Measurements from ENCODE around the gene KIR2DL1.
"Not testable (repeated sequence)": the region's sequence is repeated elsewhere in the genome, so short reads cannot be mapped to it uniquely, and the experiment has no call there.

DNA sequence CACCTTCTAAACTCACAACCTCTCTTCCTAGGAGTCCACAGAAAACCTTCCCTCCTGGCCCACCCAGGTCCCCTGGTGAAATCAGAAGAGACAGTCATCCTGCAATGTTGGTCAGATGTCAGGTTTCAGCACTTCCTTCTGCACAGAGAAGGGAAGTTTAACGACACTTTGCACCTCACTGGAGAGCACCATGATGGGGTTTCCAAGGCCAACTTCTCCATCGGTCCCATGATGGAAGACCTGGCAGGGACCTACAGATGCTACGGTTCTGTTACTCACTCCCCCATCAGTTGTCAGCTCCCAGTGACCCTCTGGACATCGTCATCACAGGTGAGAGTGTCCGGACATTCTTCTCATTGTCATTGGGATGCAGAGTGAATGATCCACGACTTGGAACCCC, 11.0 kb upstream of the KIR2DL1 start:
- TF ChIP-seq, protein P1, sequence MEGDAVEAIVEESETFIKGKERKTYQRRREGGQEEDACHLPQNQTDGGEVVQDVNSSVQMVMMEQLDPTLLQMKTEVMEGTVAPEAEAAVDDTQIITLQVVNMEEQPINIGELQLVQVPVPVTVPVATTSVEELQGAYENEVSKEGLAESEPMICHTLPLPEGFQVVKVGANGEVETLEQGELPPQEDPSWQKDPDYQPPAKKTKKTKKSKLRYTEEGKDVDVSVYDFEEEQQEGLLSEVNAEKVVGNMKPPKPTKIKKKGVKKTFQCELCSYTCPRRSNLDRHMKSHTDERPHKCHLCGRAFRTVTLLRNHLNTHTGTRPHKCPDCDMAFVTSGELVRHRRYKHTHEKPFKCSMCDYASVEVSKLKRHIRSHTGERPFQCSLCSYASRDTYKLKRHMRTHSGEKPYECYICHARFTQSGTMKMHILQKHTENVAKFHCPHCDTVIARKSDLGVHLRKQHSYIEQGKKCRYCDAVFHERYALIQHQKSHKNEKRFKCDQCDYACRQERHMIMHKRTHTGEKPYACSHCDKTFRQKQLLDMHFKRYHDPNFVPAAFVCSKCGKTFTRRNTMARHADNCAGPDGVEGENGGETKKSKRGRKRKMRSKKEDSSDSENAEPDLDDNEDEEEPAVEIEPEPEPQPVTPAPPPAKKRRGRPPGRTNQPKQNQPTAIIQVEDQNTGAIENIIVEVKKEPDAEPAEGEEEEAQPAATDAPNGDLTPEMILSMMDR (IDR thresholded peaks at IDR 0.05; ENCODE audit: low read depth, low read length), result not testable (repeated sequence)
- not testable (repeated sequence) for TF ChIP-seq EZH2phosphoT487 (IDR thresholded peaks at IDR 0.05; ENCODE audit: low read depth)

Measured in OCI-LY3 (cell line).